ENCODE data around the gene TGM5. TPM values are rescaled to one million over a fixed set of nuclear protein-coding genes. Genes with fewer than 3 reads are reported as not detected.

Gene TGM5
- total RNA-seq, 4 donors from 2014 or later: 12.1 TPM; not detected in 3

GRCh38 chr15:43255376-43255775 is 11.4 kb downstream of the TGM5 start:
- in situ Hi-C loops (cut with MboI; ENCODE audit: low pct_ligation_motif_present in 1 of 4, low pct_unique_long_range_greater_than_20kb in 1 of 4, low sequenced_read_pairs in 3 of 4) (no loop called here), intact Hi-C loops (cut with DNase I; ENCODE audit: low total_unique reads) (no loop called here)
- Histone ChIP-seq H3K27me3 (no peaks in the 10 kb centered on the region), H3K4me3 (no peak overlapping the region), H3K36me3 (no peaks in the 10 kb centered on the region), H3K9me3 (no peaks in the 10 kb centered on the region), H3K27ac (no peak overlapping the region), H3K4me1 (no peaks in the 10 kb centered on the region)
- 86% methylated on average over 2 of the region's 2 CpGs; no CpG with 5 or more reads in 1 of the 2 donors for WGBS, 2 donors (ENCODE audit: low coverage in 1 of 2)
- TF ChIP-seq POLR2AphosphoS5 (IDR thresholded peaks at IDR 0.05) (no peak), POLR2A (IDR thresholded peaks at IDR 0.05) (no peak), EP300 (IDR thresholded peaks at IDR 0.05; ENCODE audit: low read depth) (no peak), CTCF (IDR thresholded peaks at IDR 0.05) (no peak)
- no peak for DNase-seq

- in situ Hi-C loops (cut with MboI; ENCODE audit: low pct_ligation_motif_present in 1 of 4, low pct_unique_long_range_greater_than_20kb in 1 of 4, low sequenced_read_pairs in 3 of 4): no loop called here
- DNase-seq: peak; percentile 20
- H3K27me3 ChIP-seq: no peaks in the 10 kb centered on the region
- TF ChIP-seq CTCF (IDR thresholded peaks at IDR 0.05) (no peak), POLR2A (IDR thresholded peaks at IDR 0.05) (no peak), POLR2AphosphoS5 (IDR thresholded peaks at IDR 0.05) (no peak), EP300 (IDR thresholded peaks at IDR 0.05; ENCODE audit: low read depth) (no peak)
- H3K36me3 ChIP-seq: no peaks in the 10 kb centered on the region
- H3K4me3 ChIP-seq: no peak overlapping the region
- H3K4me1 ChIP-seq: no peaks in the 10 kb centered on the region
- no peak overlapping the region for H3K27ac ChIP-seq
- intact Hi-C loops (cut with DNase I; ENCODE audit: low total_unique reads): no loop called here
- WGBS, 2 donors (ENCODE audit: low coverage in 1 of 2): 58% methylated on average over 15 of the region's 15 CpGs; no CpG with 5 or more reads in 1 of the 2 donors
- H3K9me3 ChIP-seq: no peaks in the 10 kb centered on the region
These were observed 13.0 kb downstream of the TGM5 start for GRCh38 chr15:43253431-43254403.

- Histone ChIP-seq H3K36me3 (no peaks in the 10 kb centered on the region), H3K4me1 (no peaks in the 10 kb centered on the region), H3K9me3 (no peaks in the 10 kb centered on the region), H3K4me3 (no peak overlapping the region), H3K27ac (no peak overlapping the region), H3K27me3 (no peaks in the 10 kb centered on the region)
- no peak for DNase-seq
- 82 to 84% methylated on average over 2 to 4 of the region's 4 CpGs for WGBS, 2 donors (ENCODE audit: low coverage in 1 of 2)
- TF ChIP-seq POLR2A (IDR thresholded peaks at IDR 0.05): no peak
- TF ChIP-seq CTCF (IDR thresholded peaks at IDR 0.05): no peak
- no peak for TF ChIP-seq EP300 (IDR thresholded peaks at IDR 0.05; ENCODE audit: low read depth)
- no peak for TF ChIP-seq POLR2AphosphoS5 (IDR thresholded peaks at IDR 0.05)
- intact Hi-C loops (cut with DNase I; ENCODE audit: low total_unique reads): no loop called here
- in situ Hi-C loops (cut with MboI; ENCODE audit: low pct_ligation_motif_present in 1 of 4, low pct_unique_long_range_greater_than_20kb in 1 of 4, low sequenced_read_pairs in 3 of 4): no loop called here
These were observed 14.9 kb downstream of the TGM5 start for GRCh38 chr15:43251871-43252250.

- H3K4me3 ChIP-seq: no peak overlapping the region
- H3K36me3 ChIP-seq: no peaks in the 10 kb centered on the region
- no peaks in the 10 kb centered on the region for H3K27me3 ChIP-seq
- no peaks in the 10 kb centered on the region for H3K9me3 ChIP-seq
- intact Hi-C loops (cut with DNase I; ENCODE audit: low total_unique reads): no loop called here
- no peaks in the 10 kb centered on the region for H3K4me1 ChIP-seq
- in situ Hi-C loops (cut with MboI; ENCODE audit: low pct_ligation_motif_present in 1 of 4, low pct_unique_long_range_greater_than_20kb in 1 of 4, low sequenced_read_pairs in 3 of 4): no loop called here
- WGBS, 2 donors (ENCODE audit: low coverage in 1 of 2): 92% methylated on average over 8 of the region's 8 CpGs; no CpG with 5 or more reads in 1 of the 2 donors
- DNase-seq: no peak
- no peak overlapping the region for H3K27ac ChIP-seq
- no peak for TF ChIP-seq POLR2AphosphoS5 (IDR thresholded peaks at IDR 0.05)
- TF ChIP-seq POLR2A (IDR thresholded peaks at IDR 0.05): no peak
- TF ChIP-seq EP300 (IDR thresholded peaks at IDR 0.05; ENCODE audit: low read depth): no peak
- TF ChIP-seq CTCF (IDR thresholded peaks at IDR 0.05): no peak
These were observed 15.4 kb downstream of the TGM5 start for GRCh38 chr15:43251185-43251870.

All from transverse colon (tissue), 4 donors.